Neural progenitor cell (in vitro differentiated cells): ENCODE data around the gene PCSK6. TPM values are rescaled to one million over a fixed set of nuclear protein-coding genes. Genes with fewer than 3 reads are reported as not detected.

Source experiments
- DNase-seq: peaks from one replicate; pipeline ENCODE4 v3.0.0-alpha.2; 2016; ENCODE audit warnings: low spot score
- H2AFZ ChIP-seq: fragments of 200-600 bp; sonication (generic); replicated peaks from 2 replicates; pipeline ENCODE4 v1.6.1; 2016; ENCODE audit warnings: antibody characterized with exemption
- H3F3A ChIP-seq: fragments of 200-600 bp; sonication (generic); 2 replicates; pipeline ENCODE4 v1.6.1; 2016; ENCODE audit warnings: antibody characterized with exemption, low read depth
- H3K27ac ChIP-seq: fragments of 200-600 bp; sonication (generic); 2 replicates; pipeline ENCODE4 v1.5.1; 2016; ENCODE audit warnings: mild to moderate bottlenecking
- H3K27me3 ChIP-seq: fragments of 200-600 bp; sonication (generic); 2 replicates; pipeline ENCODE4 v1.6.1; 2016; ENCODE audit warnings: mild to moderate bottlenecking, moderate library complexity
- H3K36me3 ChIP-seq: fragments of 200-600 bp; sonication (generic); 2 replicates; pipeline ENCODE4 v1.5.1; 2016
- H3K4me1 ChIP-seq: fragments of 200-600 bp; sonication (generic); 2 replicates; pipeline ENCODE4 v1.6.1; 2016; ENCODE audit warnings: mixed run types
- H3K4me2 ChIP-seq: fragments of 200-600 bp; sonication (generic); 2 replicates; pipeline ENCODE4 v1.6.1; 2016
- H3K4me3 ChIP-seq: fragments of 200-600 bp; sonication (generic); 2 replicates; pipeline ENCODE4 v1.5.1; 2016
- H3K79me2 ChIP-seq: fragments of 200-600 bp; sonication (generic); 2 replicates; pipeline ENCODE4 v1.6.1; 2016; ENCODE audit warnings: low read depth
- H3K9ac ChIP-seq: fragments of 200-600 bp; sonication (generic); 2 replicates; pipeline ENCODE4 v1.6.1; 2016
- H3K9me3 ChIP-seq: fragments of 200-600 bp; sonication (generic); 2 replicates; pipeline ENCODE4 v1.5.1; 2016; ENCODE audit warnings: low read depth
- H4K20me1 ChIP-seq: fragments of 200-600 bp; sonication (generic); 2 replicates; pipeline ENCODE4 v1.6.1; 2016; ENCODE audit warnings: low read depth
- H3K27ac Mint-ChIP-seq: 3 replicates; pipeline ENCODE4 v1.8.0; 2021; ENCODE audit warnings: mixed read lengths
- H3K27me3 Mint-ChIP-seq: 2 replicates; pipeline ENCODE4 v1.8.0; 2022; ENCODE audit warnings: low read depth, mild to moderate bottlenecking, inconsistent platforms, moderate library complexity, mixed read lengths; ENCODE audit not compliant: insufficient read depth
- H3K36me3 Mint-ChIP-seq: 3 replicates; pipeline ENCODE4 v1.8.0; 2021; ENCODE audit warnings: mixed read lengths
- H3K4me1 Mint-ChIP-seq: 3 replicates; pipeline ENCODE4 v1.8.0; 2021; ENCODE audit warnings: mixed read lengths
- H3K4me3 Mint-ChIP-seq: 3 replicates; pipeline ENCODE4 v1.8.0; 2021; ENCODE audit warnings: mild to moderate bottlenecking, moderate library complexity, mixed read lengths
- H3K9me3 Mint-ChIP-seq: 3 replicates; pipeline ENCODE4 v1.8.0; 2020; ENCODE audit warnings: mixed read lengths
- EZH2 ChIP-seq: fragments of 200-600 bp; sonication (generic); IDR thresholded peaks from 2 replicates; pipeline ENCODE4 v1.6.1; 2017; ENCODE audit warnings: antibody characterized with exemption, mild to moderate bottlenecking, moderate library complexity
- EZH2phosphoT487 ChIP-seq: fragments of 200-600 bp; sonication (generic); IDR thresholded peaks from 2 replicates; pipeline ENCODE4 v1.6.1; 2017; ENCODE audit warnings: antibody characterized with exemption
- total RNA-seq: library from RNA; depleted of rRNA; stranded (reverse); fragments of >200 nt; gene quantifications from 2 replicates; pipeline ENCODE4 v1.2.3, GENCODE V29; 2015; ENCODE audit warnings: low replicate concordance
- TF ChIP-seq, protein P1 (sequence below): fragments of 200-600 bp; sonication (generic); IDR thresholded peaks from 2 replicates; pipeline ENCODE4 v1.5.1; 2017; ENCODE audit warnings: antibody characterized with exemption, mild to moderate bottlenecking

Gene PCSK6
- total RNA-seq, 1 donor from 2014 or later, result 1.9 TPM

- Mint-ChIP-seq H3K4me3 (no peak overlapping the region), H3K4me1 (peaks cover 24% of the 10 kb centered on the region), H3K27ac (no peak overlapping the region), H3K9me3 (peaks cover 7% of the 10 kb centered on the region), H3K36me3 (peaks cover 5% of the 10 kb centered on the region), H3K27me3 (peaks cover 6% of the 10 kb centered on the region)
- no peak for DNase-seq
- Histone ChIP-seq H3F3A (no peaks in the 10 kb centered on the region), H3K4me3 (no peak overlapping the region), H3K9me3 (no peaks in the 10 kb centered on the region), H3K79me2 (no peaks in the 10 kb centered on the region), H4K20me1 (no peaks in the 10 kb centered on the region), H3K4me1 (peaks cover 8% of the 10 kb centered on the region), H2AFZ (no peak overlapping the region), H3K9ac (no peak overlapping the region), H3K4me2 (no peak overlapping the region), H3K27me3 (no peaks in the 10 kb centered on the region), H3K36me3 (no peaks in the 10 kb centered on the region), H3K27ac (no peak overlapping the region)
- TF ChIP-seq EZH2phosphoT487 (no peak), EZH2 (no peak)
- TF ChIP-seq, protein P1, sequence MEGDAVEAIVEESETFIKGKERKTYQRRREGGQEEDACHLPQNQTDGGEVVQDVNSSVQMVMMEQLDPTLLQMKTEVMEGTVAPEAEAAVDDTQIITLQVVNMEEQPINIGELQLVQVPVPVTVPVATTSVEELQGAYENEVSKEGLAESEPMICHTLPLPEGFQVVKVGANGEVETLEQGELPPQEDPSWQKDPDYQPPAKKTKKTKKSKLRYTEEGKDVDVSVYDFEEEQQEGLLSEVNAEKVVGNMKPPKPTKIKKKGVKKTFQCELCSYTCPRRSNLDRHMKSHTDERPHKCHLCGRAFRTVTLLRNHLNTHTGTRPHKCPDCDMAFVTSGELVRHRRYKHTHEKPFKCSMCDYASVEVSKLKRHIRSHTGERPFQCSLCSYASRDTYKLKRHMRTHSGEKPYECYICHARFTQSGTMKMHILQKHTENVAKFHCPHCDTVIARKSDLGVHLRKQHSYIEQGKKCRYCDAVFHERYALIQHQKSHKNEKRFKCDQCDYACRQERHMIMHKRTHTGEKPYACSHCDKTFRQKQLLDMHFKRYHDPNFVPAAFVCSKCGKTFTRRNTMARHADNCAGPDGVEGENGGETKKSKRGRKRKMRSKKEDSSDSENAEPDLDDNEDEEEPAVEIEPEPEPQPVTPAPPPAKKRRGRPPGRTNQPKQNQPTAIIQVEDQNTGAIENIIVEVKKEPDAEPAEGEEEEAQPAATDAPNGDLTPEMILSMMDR, result no peak
Observed at GRCh38 chr15:101440846-101441590, 48.5 kb downstream of the PCSK6 start.

DNA sequence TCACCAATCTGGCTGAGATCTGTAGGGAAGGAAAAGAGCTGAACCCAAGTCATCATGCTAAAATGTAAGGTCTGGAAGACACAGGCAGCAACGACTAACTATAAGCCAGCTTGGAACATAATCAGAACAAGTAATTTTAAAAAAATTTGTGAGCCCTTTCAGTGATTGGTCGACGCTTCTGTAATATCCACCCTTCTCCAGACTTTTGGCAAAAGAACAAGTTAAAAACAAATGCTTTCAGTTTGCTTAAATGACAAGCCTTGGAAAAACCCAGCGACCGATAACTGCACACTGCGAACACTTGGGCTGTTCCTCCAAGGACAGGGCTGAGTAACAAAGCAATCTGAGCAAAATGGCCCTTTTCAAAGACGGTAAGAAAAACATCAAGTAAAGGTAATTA lies 49.6 kb downstream of the PCSK6 start:
- no peaks in the 10 kb centered on the region for H3K27me3 ChIP-seq
- Mint-ChIP-seq H3K27me3 (peaks cover 4% of the 10 kb centered on the region), H3K9me3 (peaks cover 7% of the 10 kb centered on the region), H3K4me1 (peaks cover 24% of the 10 kb centered on the region), H3K27ac (no peak overlapping the region), H3K36me3 (peaks cover 5% of the 10 kb centered on the region), H3K4me3 (no peak overlapping the region)
- no peak overlapping the region for H3K4me2 ChIP-seq
- H4K20me1 ChIP-seq, result no peaks in the 10 kb centered on the region
- no peaks in the 10 kb centered on the region for H3K36me3 ChIP-seq
- peaks cover 8% of the 10 kb centered on the region for H3K4me1 ChIP-seq
- H2AFZ ChIP-seq, result no peak overlapping the region
- no peak overlapping the region for H3K9ac ChIP-seq
- H3F3A ChIP-seq, result no peaks in the 10 kb centered on the region
- no peaks in the 10 kb centered on the region for H3K9me3 ChIP-seq
- DNase-seq, result no peak
- H3K4me3 ChIP-seq, result no peak overlapping the region
- H3K79me2 ChIP-seq, result no peaks in the 10 kb centered on the region
- no peak overlapping the region for H3K27ac ChIP-seq
- no peak for TF ChIP-seq EZH2phosphoT487
- no peak for TF ChIP-seq EZH2
- TF ChIP-seq, protein P1, result no peak

DNA sequence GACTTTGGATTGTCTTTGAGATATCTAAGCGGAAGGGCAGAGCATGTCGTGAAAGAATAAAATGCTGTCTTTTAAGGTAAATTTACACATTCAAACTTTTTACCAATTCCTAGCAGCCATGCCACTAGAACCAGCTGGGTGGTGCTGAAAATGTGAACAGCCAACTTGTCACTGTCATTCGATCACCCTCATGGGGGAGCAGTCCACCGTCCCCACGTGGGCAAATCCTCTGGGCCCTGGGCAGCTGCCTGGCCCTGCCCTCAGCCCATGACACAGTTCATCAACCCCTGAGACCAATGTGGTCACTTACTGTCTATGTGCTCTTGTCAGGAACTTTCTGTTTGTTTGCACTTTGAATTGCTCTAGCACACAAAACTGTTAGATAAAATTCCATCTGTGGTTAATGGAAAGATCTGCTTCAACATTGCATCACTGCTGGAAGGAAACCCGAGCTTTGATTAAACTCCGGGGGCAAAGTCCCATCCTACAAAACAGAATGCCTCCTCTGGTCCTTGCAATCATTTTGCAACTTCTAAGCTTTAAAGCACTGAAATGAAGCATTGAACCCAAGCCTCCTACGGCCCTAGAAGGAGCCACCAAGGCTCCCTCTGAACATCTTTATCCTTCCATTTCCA lies 50.1 kb downstream of the PCSK6 start:
- Histone ChIP-seq H3K9ac (no peak overlapping the region), H3K4me2 (no peak overlapping the region), H3K27ac (no peak overlapping the region), H3F3A (no peaks in the 10 kb centered on the region), H2AFZ (no peak overlapping the region), H3K4me1 (peaks cover 8% of the 10 kb centered on the region), H3K9me3 (no peaks in the 10 kb centered on the region), H4K20me1 (no peaks in the 10 kb centered on the region), H3K27me3 (no peaks in the 10 kb centered on the region), H3K4me3 (no peak overlapping the region), H3K79me2 (no peaks in the 10 kb centered on the region), H3K36me3 (no peaks in the 10 kb centered on the region)
- H3K27ac Mint-ChIP-seq, result no peak overlapping the region
- TF ChIP-seq, protein P1, result no peak
- TF ChIP-seq EZH2phosphoT487, result no peak
- TF ChIP-seq EZH2, result no peak
- peaks cover 7% of the 10 kb centered on the region for H3K9me3 Mint-ChIP-seq
- H3K4me1 Mint-ChIP-seq, result peaks cover 24% of the 10 kb centered on the region
- H3K27me3 Mint-ChIP-seq, result peaks cover 4% of the 10 kb centered on the region
- no peak for DNase-seq
- no peak overlapping the region for H3K4me3 Mint-ChIP-seq
- H3K36me3 Mint-ChIP-seq, result peaks cover 5% of the 10 kb centered on the region
